NCI-H345 treated with DMSO at 0.1 percent for 48 hours (cell line): Measurements from ENCODE around the gene ACE.
"Not testable (repeated sequence)": the region's sequence is repeated elsewhere in the genome, so short reads cannot be mapped to it uniquely, and the experiment has no call there.

Source experiments
- DNase-seq: peaks from one replicate; lab custom pipeline; 2025; ENCODE audit not compliant: unreplicated experiment; lab: John Stamatoyannopoulos, UW

Gene ACE

GRCh38 chr17:63443053-63443452 lies 33.8 kb upstream of the ACE start:
- DNase-seq: no peak

- DNase-seq: no peak
Observed at GRCh38 chr17:63444457-63444856, 32.4 kb upstream of the ACE start.

- no peak for DNase-seq
Observed at GRCh38 chr17:63445065-63445464, 31.8 kb upstream of the ACE start.

- DNase-seq: no peak
Observed at GRCh38 chr17:63445571-63445953, 31.3 kb upstream of the ACE start.

- DNase-seq: peak; percentile 66
Observed at GRCh38 chr17:63445954-63446752, 30.7 kb upstream of the ACE start, which contains the start of gene CYB561. Gene CYB561, minus strand, starts transcription at chr17:63446306. Its CDS starts 8,759 bp downstream, at chr17:63437547.

GRCh38 chr17:63446753-63447470 lies 29.9 kb upstream of the ACE start:
- peak; percentile 57 for DNase-seq

GRCh38 chr17:63447471-63448009 lies 29.3 kb upstream of the ACE start:
- no peak for DNase-seq

GRCh38 chr17:63448655-63449054 lies 28.2 kb upstream of the ACE start:
- no peak for DNase-seq

GRCh38 chr17:63450551-63450950 lies 26.3 kb upstream of the ACE start:
- no peak for DNase-seq

GRCh38 chr17:63451150-63451549 lies 25.7 kb upstream of the ACE start:
- no peak for DNase-seq

GRCh38 chr17:63452046-63452961 lies 24.6 kb upstream of the ACE start:
- no peak for DNase-seq

- DNase-seq: no peak
Observed at GRCh38 chr17:63452962-63453551, 23.8 kb upstream of the ACE start.

- DNase-seq: not testable (repeated sequence)
Observed at GRCh38 chr17:63454357-63454756, 22.5 kb upstream of the ACE start.

- DNase-seq: no peak
Observed at GRCh38 chr17:63454915-63455314, 21.9 kb upstream of the ACE start.

GRCh38 chr17:63455417-63455816 lies 21.4 kb upstream of the ACE start:
- no peak for DNase-seq

- DNase-seq: no peak
Observed at GRCh38 chr17:63458478-63458877, 18.4 kb upstream of the ACE start.

GRCh38 chr17:63460018-63460417 lies 16.8 kb upstream of the ACE start:
- no peak for DNase-seq

GRCh38 chr17:63463771-63464170 lies 13.1 kb upstream of the ACE start:
- no peak for DNase-seq

- DNase-seq: no peak
Observed at GRCh38 chr17:63464691-63465236, 12.1 kb upstream of the ACE start.

GRCh38 chr17:63468099-63468498 lies 8.8 kb upstream of the ACE start:
- DNase-seq: not testable (repeated sequence)
